GM12875 (cell line): Measurements from ENCODE around the gene HOXC9.

Source experiments
- H3K4me3 ChIP-seq: one replicate; pipeline ENCODE4 v1.5.1; 2011; ENCODE audit warnings: low read depth, low read length, control low read depth
- CTCF ChIP-seq: IDR thresholded peaks from 2 replicates; pipeline ENCODE4 v1.5.1; 2011; ENCODE audit warnings: low read depth, mild to moderate bottlenecking, control low read depth, inconsistent platforms, low read length, moderate library complexity, borderline replicate concordance; ENCODE audit not compliant: insufficient read depth

The HOXC9 gene

DNA sequence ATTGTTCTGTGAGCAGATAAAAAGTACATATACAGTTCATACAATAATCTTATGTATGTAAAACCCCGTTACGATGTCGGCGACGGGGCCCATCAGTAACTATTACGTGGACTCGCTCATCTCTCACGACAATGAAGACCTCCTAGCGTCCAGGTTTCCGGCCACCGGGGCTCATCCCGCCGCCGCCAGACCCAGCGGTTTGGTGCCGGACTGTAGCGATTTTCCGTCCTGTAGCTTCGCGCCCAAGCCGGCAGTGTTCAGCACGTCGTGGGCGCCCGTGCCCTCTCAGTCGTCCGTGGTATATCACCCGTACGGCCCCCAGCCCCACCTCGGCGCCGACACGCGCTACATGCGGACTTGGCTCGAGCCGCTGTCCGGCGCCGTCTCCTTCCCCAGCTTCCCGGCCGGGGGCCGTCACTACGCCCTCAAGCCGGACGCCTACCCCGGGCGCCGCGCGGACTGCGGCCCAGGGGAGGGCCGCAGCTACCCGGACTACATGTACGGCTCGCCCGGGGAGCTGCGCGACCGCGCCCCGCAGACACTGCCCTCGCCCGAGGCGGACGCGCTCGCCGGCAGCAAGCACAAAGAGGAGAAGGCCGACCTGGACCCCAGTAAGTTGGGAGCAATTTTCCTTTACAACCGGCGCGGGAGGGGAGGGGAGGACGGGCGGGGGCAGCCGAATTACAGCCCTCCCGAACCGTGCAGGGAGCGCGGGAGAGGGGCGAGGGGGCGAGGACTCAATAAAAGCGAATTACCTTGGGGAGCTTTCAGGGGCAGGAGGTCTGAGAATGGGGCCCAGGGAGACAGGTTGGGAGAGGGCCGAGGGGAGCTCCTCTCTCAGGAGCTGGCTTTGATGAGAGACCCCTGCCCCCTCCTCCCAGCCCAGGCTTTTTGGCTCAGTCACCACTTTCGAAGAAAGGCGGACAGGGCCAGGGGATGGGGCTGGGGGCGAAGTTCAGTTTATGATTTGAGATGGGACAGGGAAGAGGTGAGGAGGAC, at the start of gene HOXC9:
HOXC9 (plus strand) TSS at position 46 of the 999 bp plus-strand sequence; CDS start at position 74, 28 bp downstream.
- no peak within 1 kb of the TSS for H3K4me3 ChIP-seq

GRCh38 chr12:53950437-53950773, 49.6 kb upstream of the HOXC9 start:
- no peak overlapping the region for H3K4me3 ChIP-seq
- no peak for TF ChIP-seq CTCF

More for the DNA sequence above, at the start of gene HOXC9:
- TF ChIP-seq CTCF: no peak

GRCh38 chr12:53950789-53951576, 49.0 kb upstream of the HOXC9 start:
- no peak for TF ChIP-seq CTCF
- H3K4me3 ChIP-seq: no peak overlapping the region

- no peak for TF ChIP-seq CTCF
Measured at GRCh38 chr12:53951577-53952334, 48.2 kb upstream of the HOXC9 start.

DNA sequence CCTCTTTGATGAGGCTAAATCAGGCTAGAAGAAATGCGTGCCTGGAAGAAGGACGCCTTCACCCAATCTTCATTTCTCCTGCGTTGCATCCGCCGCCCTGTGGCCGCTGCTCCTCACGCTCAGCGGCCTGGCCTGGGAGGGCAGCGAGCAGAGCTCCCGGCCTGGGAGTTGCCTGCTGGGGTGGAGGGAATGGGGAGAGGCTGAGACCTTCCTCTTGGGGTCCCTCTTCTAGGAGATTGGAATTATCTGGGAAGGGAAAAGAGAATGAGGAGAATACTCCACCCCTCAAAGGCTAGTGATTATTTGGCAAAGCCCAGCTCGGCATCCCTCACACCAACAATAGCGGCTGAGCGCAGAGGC, 47.6 kb upstream of the HOXC9 start:
- no peak overlapping the region for H3K4me3 ChIP-seq
- no peak for TF ChIP-seq CTCF

More at GRCh38 chr12:53951577-53952334, 48.2 kb upstream of the HOXC9 start:
- H3K4me3 ChIP-seq: no peak overlapping the region

DNA sequence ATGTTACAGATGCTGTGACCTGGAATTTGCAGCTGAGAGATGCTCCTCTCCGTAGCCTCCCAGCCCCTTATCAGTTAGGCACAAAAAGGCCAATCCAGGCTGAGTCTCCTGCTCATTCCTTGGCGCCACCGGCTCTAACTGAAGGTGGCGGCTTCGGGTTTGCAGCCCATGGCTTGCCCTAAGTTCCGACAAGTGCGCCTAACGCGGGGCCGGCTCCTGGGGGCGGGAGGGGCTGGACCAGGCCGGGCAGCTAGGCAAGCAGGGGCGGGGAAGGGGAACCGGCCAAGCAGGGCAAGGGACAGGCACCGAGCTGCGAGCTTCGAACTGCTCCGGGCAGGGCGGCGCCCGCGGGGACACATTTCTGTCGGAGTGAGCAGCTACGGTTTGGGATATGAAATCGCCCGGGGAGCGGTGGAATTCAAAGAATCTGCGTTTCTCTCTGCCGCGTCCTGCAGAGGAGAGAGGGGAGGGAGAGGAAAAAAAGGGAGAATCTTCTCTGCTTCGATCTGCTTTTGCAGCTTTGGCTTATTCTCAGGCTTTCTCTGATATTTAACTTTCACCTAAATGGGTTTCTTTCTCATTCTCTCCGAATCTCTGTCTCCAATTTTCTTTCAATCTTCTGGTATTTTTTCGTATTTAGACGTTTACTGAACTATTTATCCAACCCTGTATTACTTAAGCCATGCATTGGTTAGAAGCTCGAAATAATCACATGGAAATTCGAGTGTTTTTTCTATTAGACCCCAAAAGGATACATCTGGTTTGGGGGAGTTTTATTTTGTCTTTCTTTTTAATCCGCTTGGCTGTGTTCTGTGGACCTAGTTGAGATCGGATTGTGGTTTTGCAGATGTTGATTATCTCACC, 46.9 kb upstream of the HOXC9 start:
- no peak overlapping the region for H3K4me3 ChIP-seq

More for the DNA sequence above, 46.9 kb upstream of the HOXC9 start:
- no peak for TF ChIP-seq CTCF
